ENCODE results near the gene RASA2.

- no peak for TF ChIP-seq EZH2 (IDR thresholded peaks at IDR 0.05; ENCODE audit: borderline replicate concordance)
- TF ChIP-seq, protein P1, sequence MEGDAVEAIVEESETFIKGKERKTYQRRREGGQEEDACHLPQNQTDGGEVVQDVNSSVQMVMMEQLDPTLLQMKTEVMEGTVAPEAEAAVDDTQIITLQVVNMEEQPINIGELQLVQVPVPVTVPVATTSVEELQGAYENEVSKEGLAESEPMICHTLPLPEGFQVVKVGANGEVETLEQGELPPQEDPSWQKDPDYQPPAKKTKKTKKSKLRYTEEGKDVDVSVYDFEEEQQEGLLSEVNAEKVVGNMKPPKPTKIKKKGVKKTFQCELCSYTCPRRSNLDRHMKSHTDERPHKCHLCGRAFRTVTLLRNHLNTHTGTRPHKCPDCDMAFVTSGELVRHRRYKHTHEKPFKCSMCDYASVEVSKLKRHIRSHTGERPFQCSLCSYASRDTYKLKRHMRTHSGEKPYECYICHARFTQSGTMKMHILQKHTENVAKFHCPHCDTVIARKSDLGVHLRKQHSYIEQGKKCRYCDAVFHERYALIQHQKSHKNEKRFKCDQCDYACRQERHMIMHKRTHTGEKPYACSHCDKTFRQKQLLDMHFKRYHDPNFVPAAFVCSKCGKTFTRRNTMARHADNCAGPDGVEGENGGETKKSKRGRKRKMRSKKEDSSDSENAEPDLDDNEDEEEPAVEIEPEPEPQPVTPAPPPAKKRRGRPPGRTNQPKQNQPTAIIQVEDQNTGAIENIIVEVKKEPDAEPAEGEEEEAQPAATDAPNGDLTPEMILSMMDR (IDR thresholded peaks at IDR 0.05; ENCODE audit: poor library complexity), result no peak
Observed at GRCh38 chr3:141524988-141525387, 38.2 kb downstream of the RASA2 start.

Measured in hepatocyte (in vitro differentiated cells).